GM18499 (cell line): Measurements from ENCODE around the gene MRPL36.

ENCODE experiments used
- ATAC-seq: cut with Tn5 transposase; IDR thresholded peaks from one replicate; pipeline ENCODE4 v1.9.1; 2021; ENCODE audit warnings: moderate number of reproducible peaks; ENCODE audit not compliant: insufficient read depth, unreplicated experiment

The MRPL36 gene

GRCh38 chr5:1756481-1756880 lies 43.2 kb downstream of the MRPL36 start:
- ATAC-seq = no peak

GRCh38 chr5:1755321-1755949 lies 44.2 kb downstream of the MRPL36 start:
- no peak for ATAC-seq

- no peak for ATAC-seq
These were observed 45.0 kb downstream of the MRPL36 start for GRCh38 chr5:1754531-1755220.

DNA sequence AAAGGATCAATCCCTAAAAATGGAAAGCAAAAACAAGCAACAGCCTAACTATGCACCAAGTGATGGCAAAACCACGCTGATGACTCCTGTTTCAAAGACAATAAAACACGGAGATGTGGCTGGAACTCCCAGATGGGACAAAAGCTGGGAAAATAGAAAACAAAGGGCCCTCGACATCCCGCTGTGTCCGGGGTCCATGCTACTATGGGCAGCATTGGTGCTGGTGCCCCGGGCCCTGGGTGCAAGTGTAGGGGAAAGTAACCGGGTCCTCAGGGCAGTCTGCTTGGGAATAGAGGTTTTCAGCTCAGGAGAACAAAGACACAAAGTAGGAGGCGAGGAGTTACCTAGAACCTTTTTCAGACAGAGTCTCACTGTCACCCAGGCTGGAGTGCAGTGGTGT lies 46.1 kb downstream of the MRPL36 start:
- ATAC-seq = no peak

GRCh38 chr5:1752881-1753280 lies 46.8 kb downstream of the MRPL36 start:
- ATAC-seq = no peak

GRCh38 chr5:1751864-1752822 lies 47.5 kb downstream of the MRPL36 start:
- no peak for ATAC-seq

GRCh38 chr5:1751026-1751863 lies 48.4 kb downstream of the MRPL36 start:
- ATAC-seq = no peak

DNA sequence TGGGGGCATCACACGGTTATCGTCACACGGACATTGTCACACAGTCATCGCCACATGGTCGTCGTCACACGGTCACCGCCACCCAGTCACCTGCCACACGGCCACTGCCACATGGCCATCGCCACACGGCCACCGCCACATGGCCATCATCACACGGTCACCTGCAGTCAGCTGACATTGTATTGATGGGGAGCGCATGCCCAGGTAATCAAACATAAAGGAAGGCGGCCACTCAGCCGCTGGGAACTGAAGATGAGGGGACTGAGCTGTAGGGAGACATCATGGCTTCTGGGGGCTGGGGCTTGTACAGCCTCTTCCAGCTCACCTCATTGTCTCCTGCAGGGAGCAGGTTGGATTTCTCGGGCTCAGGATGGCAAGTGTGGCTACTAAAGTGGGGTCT lies 49.2 kb downstream of the MRPL36 start:
- ATAC-seq = no peak

GRCh38 chr5:1749346-1750124 lies 50.1 kb downstream of the MRPL36 start:
- no peak for ATAC-seq

DNA sequence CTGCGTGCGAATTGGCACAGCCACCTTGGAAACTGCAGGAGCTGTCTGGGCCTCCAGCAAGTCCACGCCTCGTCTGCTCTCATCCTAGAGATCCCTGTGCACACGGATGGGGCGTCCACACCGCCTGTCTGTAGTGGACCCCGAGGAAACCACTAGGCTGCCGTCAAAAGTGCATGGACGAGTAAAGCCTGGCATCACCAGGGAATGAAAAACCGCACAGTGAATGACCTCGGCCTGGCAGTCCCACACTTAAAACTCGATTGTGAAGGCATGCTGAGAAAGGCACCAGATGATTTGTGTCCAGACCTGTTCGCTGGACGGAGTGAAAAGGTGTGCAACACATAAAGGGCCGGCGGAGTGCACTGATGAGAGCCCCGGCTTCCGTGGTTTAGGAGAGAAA lies 50.8 kb downstream of the MRPL36 start:
- ATAC-seq = no peak
